Right cardiac atrium (tissue), 5 donors: ENCODE measurements around the gene ORMDL2. TPM values are rescaled to one million over a fixed set of nuclear protein-coding genes. Genes with fewer than 3 reads are reported as not detected.
A peak's percentile ranks its signal among the peaks of the same experiment; 100 is the strongest.

ENCODE experiments used
- ATAC-seq, 2 donors: fragments of 200-7000 bp; cut with Tn5 transposase; one replicate each; pipeline versions ENCODE4 v1.8.0 to v1.9.1; 2020; ENCODE audit warnings: moderate library complexity in 2 of 2, mild to moderate bottlenecking in 1 of 2
- DNase-seq, 3 donors: peaks; one replicate each; pipeline ENCODE4 v3.0.0-alpha.2; 2020
- H3K27ac ChIP-seq: one replicate; pipeline ENCODE4 v1.5.1; 2013; ENCODE audit warnings: mild to moderate bottlenecking, low read length, control low read depth, moderate library complexity
- H3K27me3 ChIP-seq: one replicate; pipeline ENCODE4 v1.6.1; 2013; ENCODE audit not compliant: control insufficient read depth, insufficient read depth
- H3K4me1 ChIP-seq: one replicate; pipeline ENCODE4 v1.6.1; 2013; ENCODE audit warnings: low read length; ENCODE audit not compliant: control insufficient read depth, insufficient read depth
- H3K4me3 ChIP-seq: one replicate; pipeline ENCODE4 v1.5.1; 2013; ENCODE audit warnings: low read length, control low read depth
- H3K9me3 ChIP-seq: one replicate; pipeline ENCODE4 v1.6.1; 2013; ENCODE audit warnings: low read length; ENCODE audit not compliant: control insufficient read depth
- WGBS: extraction: QIAGEN DNeasy Blood & Tissue Kit; methylation state at CpG from one replicate; pipeline ENCODE4 v1.1.7; 2013; 5-methylcytosine and 5-hydroxymethylcytosine counted together
- intact Hi-C, 4 donors: fragments of 100-400 bp; cut with DNase I; formaldehyde crosslinking; loops; one replicate each; pipeline versions ENCODE4 v1.11.0 to v1.14.0; 2022 to 2023
- polyA plus RNA-seq: library from polyadenylated mRNA; stranded (reverse); fragments of 200-250 nt; gene quantifications from one replicate; pipeline ENCODE4 v1.2.3, GENCODE V29; 2013
- total RNA-seq, 4 donors: library from RNA; stranded (reverse); fragmentation: NEBNext Ultra II Directional; extraction: Animal tissue kit (Norgen Biotek cat#: 25700); gene quantifications; one replicate each; pipeline ENCODE4 v1.2.1, GENCODE V29; 2021
- donor health status: healthy with polysubstance abuse.
- donor health status: DM: no; HTN: yes; CAD: no.
- donor health status: DM: no; HTN: no; CAD: no.
- donor health status: DM: no; HTN: yes; CAD: no; lungs with severe emphysema.
- donor health status: DM: yes; HTN: yes; CAD: no.

Gene ORMDL2
- total and polyA plus RNA-seq, 5 donors: 13.8 to 23.8 (median 18.6) TPM

GRCh38 chr12:55840581-55841351 is 22.9 kb downstream of the ORMDL2 start:
- ATAC-seq: no peak
- WGBS: 89% methylated on average over 11 of the region's 11 CpGs
- Histone ChIP-seq H3K4me3 (no peak overlapping the region), H3K27me3 (no peaks in the 10 kb centered on the region), H3K9me3 (no peaks in the 10 kb centered on the region), H3K4me1 (peaks cover 5% of the 10 kb centered on the region), H3K27ac (no peak overlapping the region)
- no peak for DNase-seq
- intact Hi-C loops: loop anchor here in 1 of 4 donors (10.0 kb wide), 1 partner anchor 84 kb away; the partner anchor contains the start of gene PYM1

GRCh38 chr12:55842681-55843429 is 25.0 kb downstream of the ORMDL2 start, which contains the start of gene MMP19:
Gene MMP19, minus strand, starts transcription at chr12:55842936. Its CDS starts 106 bp downstream, at chr12:55842830.
- intact Hi-C loops: loop anchor here in 1 of 4 donors (10.0 kb wide), 1 partner anchor 82 kb away; the partner anchor contains the start of gene PYM1
- 42% methylated on average over 10 of the region's 10 CpGs for whole genome bisulfite sequencing
- peak; percentile 46 to 75 for ATAC-seq

GRCh38 chr12:55843431-55843830 is 25.6 kb downstream of the ORMDL2 start:
- H3K27me3 ChIP-seq: no peaks in the 10 kb centered on the region
- ATAC-seq: no peak
- 97% methylated on average over 4 of the region's 4 CpGs for WGBS
- intact Hi-C loops: loop anchor here in 1 of 4 donors (10.0 kb wide), 1 partner anchor 81 kb away; the partner anchor contains the start of gene PYM1
- no peak for DNase-seq
- no peak overlapping the region for H3K4me3 ChIP-seq
- H3K27ac ChIP-seq: no peak overlapping the region
- peaks cover 8% of the 10 kb centered on the region for H3K4me1 ChIP-seq
- no peaks in the 10 kb centered on the region for H3K9me3 ChIP-seq

More at GRCh38 chr12:55842681-55843429, 25.0 kb downstream of the ORMDL2 start, which contains the start of gene MMP19:
- Histone ChIP-seq H3K27me3 (no peaks in the 10 kb centered on the region), H3K27ac (peak within 1 kb of the TSS; percentile 86), H3K9me3 (no peaks in the 10 kb centered on the region), H3K4me3 (peak within 1 kb of the TSS; percentile 80), H3K4me1 (peaks cover 8% of the 10 kb centered on the region)
- DNase-seq: peak in 1 of 3 donors; percentile 66

- ATAC-seq (no peak), DNase-seq (no peak)
- intact Hi-C loops: loop anchor here in 1 of 4 donors (10.0 kb wide), 1 partner anchor 80 kb away; the partner anchor contains the start of gene PYM1
- no peaks in the 10 kb centered on the region for H3K9me3 ChIP-seq
- 89% methylated on average over 4 of the region's 4 CpGs for WGBS
- no peaks in the 10 kb centered on the region for H3K27me3 ChIP-seq
- no peak overlapping the region for H3K4me3 ChIP-seq
- H3K4me1 ChIP-seq: peaks cover 12% of the 10 kb centered on the region
- no peak overlapping the region for H3K27ac ChIP-seq
These were observed 27.1 kb downstream of the ORMDL2 start for GRCh38 chr12:55844961-55845360.

GRCh38 chr12:55845361-55845760 is 27.5 kb downstream of the ORMDL2 start:
- intact Hi-C loops: loop anchor here in 1 of 4 donors (10.0 kb wide), 1 partner anchor 79 kb away; the partner anchor contains the start of gene PYM1

GRCh38 chr12:55845785-55846496 is 28.1 kb downstream of the ORMDL2 start:
- ATAC-seq: no peak
- peak overlapping the region; percentile 42 for H3K27ac ChIP-seq
- intact Hi-C loops: loop anchor here in 1 of 4 donors (10.0 kb wide), 1 partner anchor 79 kb away; the partner anchor contains the start of gene PYM1
- no peaks in the 10 kb centered on the region for H3K27me3 ChIP-seq
- no peak for DNase-seq
- no peaks in the 10 kb centered on the region for H3K9me3 ChIP-seq
- H3K4me1 ChIP-seq: peaks cover 12% of the 10 kb centered on the region
- WGBS: 74% methylated on average over 7 of the region's 7 CpGs
- no peak overlapping the region for H3K4me3 ChIP-seq

More at GRCh38 chr12:55845361-55845760, 27.5 kb downstream of the ORMDL2 start:
- WGBS: 81% methylated on average over 5 of the region's 5 CpGs
- no peaks in the 10 kb centered on the region for H3K27me3 ChIP-seq
- no peak for DNase-seq
- peak overlapping the region; percentile 59 for H3K27ac ChIP-seq
- H3K4me1 ChIP-seq: peaks cover 12% of the 10 kb centered on the region
- H3K4me3 ChIP-seq: no peak overlapping the region
- no peak for ATAC-seq
- no peaks in the 10 kb centered on the region for H3K9me3 ChIP-seq

- Histone ChIP-seq H3K27ac (peak overlapping the region; percentile 47), H3K9me3 (no peaks in the 10 kb centered on the region), H3K27me3 (no peaks in the 10 kb centered on the region), H3K4me3 (no peak overlapping the region), H3K4me1 (peaks cover 12% of the 10 kb centered on the region)
- DNase-seq (peak in 1 of 3 donors; percentile 64), ATAC-seq (peak; percentile 10 to 45)
- WGBS: 57% methylated on average over 3 of the region's 3 CpGs
- intact Hi-C loops: loop anchor here in 1 of 4 donors (10.0 kb wide), 1 partner anchor 78 kb away; the partner anchor contains the start of gene PYM1
These were observed 29.2 kb downstream of the ORMDL2 start for GRCh38 chr12:55847033-55847432.

GRCh38 chr12:55847603-55848291 is 29.9 kb downstream of the ORMDL2 start:
- ATAC-seq (peak; percentile 96 to 97), DNase-seq (peak; percentile 94 to 96 (median 96))
- 24% methylated on average over 6 of the region's 6 CpGs for WGBS
- Histone ChIP-seq H3K9me3 (no peaks in the 10 kb centered on the region), H3K27me3 (no peaks in the 10 kb centered on the region), H3K27ac (peak overlapping the region; percentile 99), H3K4me3 (no peak overlapping the region), H3K4me1 (peaks cover 12% of the 10 kb centered on the region)
- intact Hi-C loops: loop anchor here in 1 of 4 donors (10.0 kb wide), 1 partner anchor 77 kb away; the partner anchor contains the start of gene PYM1

- 60% methylated on average over 7 of the region's 7 CpGs for WGBS
- DNase-seq: no peak
- Histone ChIP-seq H3K9me3 (no peaks in the 10 kb centered on the region), H3K27ac (peak overlapping the region; percentile 33), H3K4me3 (no peak overlapping the region), H3K4me1 (peaks cover 9% of the 10 kb centered on the region), H3K27me3 (no peaks in the 10 kb centered on the region)
- intact Hi-C loops: loop anchor here in 1 of 4 donors (10.0 kb wide), 1 partner anchor 75 kb away; the partner anchor contains the start of gene PYM1
- no peak for ATAC-seq
These were observed 31.9 kb downstream of the ORMDL2 start for GRCh38 chr12:55849616-55850343.
